Endothelial cell of umbilical vein (primary cell): ENCODE results near the gene RPL41. TPM values are rescaled to one million over a fixed set of nuclear protein-coding genes. Genes with fewer than 3 reads are reported as not detected.

ENCODE experiments used
- BruUV-seq: library from RNA; stranded (reverse); fragments of 400-500 nt; replicated peaks from 2 replicates; lab custom pipeline; 2021; lab: Mats Ljungman, UMichigan
- CTCF ChIA-PET: fragments of 300-600, 350-600 bp; sonication (Branson Sonifier 250); formaldehyde crosslinking; loops from one replicate; lab custom pipeline; 2021; ENCODE audit warnings: antibody characterized with exemption, inconsistent platforms; lab: Charles Lee
- POLR2A ChIA-PET: fragments of 300-600, 350-600 bp; sonication (Branson Sonifier 250); formaldehyde crosslinking; loops from one replicate; lab custom pipeline; 2021; ENCODE audit warnings: antibody characterized with exemption, inconsistent platforms; lab: Charles Lee
- DNase-seq: peaks from one replicate; pipeline ENCODE4 v3.0.0-alpha.2; 2011; ENCODE audit warnings: low read depth, low spot score
- FAIRE-seq: peaks from 2 replicates; lab custom pipeline; 2011; peaks lifted over from hg19 to GRCh38; lab: Jason Lieb, UNC
- H2AFZ ChIP-seq: 2 replicates; pipeline ENCODE4 v1.6.0; 2012; ENCODE audit warnings: low read depth, low read length, control low read depth, inconsistent platforms
- H3K27ac ChIP-seq: 2 replicates; pipeline ENCODE4 v1.5.1; 2011; ENCODE audit warnings: low read depth, mild to moderate bottlenecking, control low read depth, low read length, moderate library complexity; ENCODE audit not compliant: insufficient read depth
- H3K27me3 ChIP-seq, 2 experiments: 2 replicates each; pipeline versions ENCODE4 v1.6.0 to v1.6.1; 2011; ENCODE audit warnings: low read length in 2 of 2, mixed read lengths in 1 of 2; ENCODE audit not compliant: control insufficient read depth in 2 of 2, insufficient read depth in 2 of 2
- H3K36me3 ChIP-seq, 2 experiments: 2 replicates in 1 of 2; 3 replicates in 1 of 2; pipeline ENCODE4 v1.5.1; 2011; ENCODE audit warnings: low read length in 2 of 2, mild to moderate bottlenecking in 1 of 2, moderate library complexity in 1 of 2; ENCODE audit not compliant: control insufficient read depth in 2 of 2, insufficient read depth in 2 of 2; ENCODE audit errors: extremely low read depth in 1 of 2
- H3K4me1 ChIP-seq: 3 replicates; pipeline ENCODE4 v1.5.1; 2011; ENCODE audit warnings: mild to moderate bottlenecking, low read length; ENCODE audit not compliant: control insufficient read depth, insufficient read depth; ENCODE audit errors: extremely low read depth
- H3K4me2 ChIP-seq: 2 replicates; pipeline ENCODE4 v1.6.1; 2011; ENCODE audit warnings: low read length, control low read depth, mixed read lengths; ENCODE audit not compliant: insufficient read depth
- H3K4me3 ChIP-seq, 3 experiments: fragments of 200-600 bp in 1 of 3; sonication (generic), shearing (Covaris generic) in 1 of 3; replicated peaks in 1 of 3; 2 replicates each; pipeline ENCODE4 v1.5.1; 2011 to 2016; ENCODE audit warnings: control low read depth in 3 of 3, low read length in 3 of 3, mild to moderate bottlenecking in 2 of 3, inconsistent platforms in 1 of 3, low read depth in 1 of 3, moderate library complexity in 1 of 3; ENCODE audit not compliant: insufficient read depth in 1 of 3
- H3K79me2 ChIP-seq: 2 replicates; pipeline ENCODE4 v1.6.0; 2012; ENCODE audit warnings: low read length, inconsistent platforms; ENCODE audit not compliant: control insufficient read depth, insufficient read depth
- H3K9ac ChIP-seq: replicated peaks from 2 replicates; pipeline ENCODE3; 2011; ENCODE audit warnings: low read length, control low read depth; ENCODE audit not compliant: insufficient read depth; ENCODE audit errors: extremely low read depth
- H3K9me1 ChIP-seq: replicated peaks from 3 replicates; pipeline ENCODE4 v1.6.0; 2011; ENCODE audit warnings: mild to moderate bottlenecking, low read length; ENCODE audit not compliant: control insufficient read depth, insufficient read depth; ENCODE audit errors: extremely low read depth
- H3K9me3 ChIP-seq: replicated peaks from 2 replicates; pipeline ENCODE4 v1.5.1; 2012; ENCODE audit warnings: low read length, inconsistent platforms; ENCODE audit not compliant: control insufficient read depth, insufficient read depth
- H4K20me1 ChIP-seq: replicated peaks from 2 replicates; pipeline ENCODE3; 2011; ENCODE audit warnings: mild to moderate bottlenecking, low read length; ENCODE audit not compliant: control insufficient read depth, insufficient read depth; ENCODE audit errors: extremely low read depth
- GATA2 ChIP-seq: IDR thresholded peaks from 2 replicates; pipeline ENCODE4 v1.7.0; 2011; ENCODE audit warnings: low read depth, mild to moderate bottlenecking, moderate library complexity, mixed read lengths, low read length; ENCODE audit not compliant: insufficient read length, insufficient read depth
- JUN ChIP-seq: IDR thresholded peaks from 2 replicates; pipeline ENCODE4 v1.6.1; 2011; ENCODE audit warnings: borderline replicate concordance, low read depth; ENCODE audit not compliant: insufficient read length, insufficient read depth
- MYC ChIP-seq: IDR thresholded peaks from one replicate; pipeline ENCODE4 v1.6.1; 2011; ENCODE audit warnings: mild to moderate bottlenecking, low read depth, low read length
- POLR2A ChIP-seq: IDR thresholded peaks from 2 replicates; pipeline ENCODE4 v1.6.1; 2012; ENCODE audit warnings: low read depth, mild to moderate bottlenecking, control low read depth, low read length
- POLR2AphosphoS5 ChIP-seq: IDR thresholded peaks from 2 replicates; pipeline ENCODE4 v1.6.1; 2012; ENCODE audit warnings: low read depth, mild to moderate bottlenecking, control low read depth, low read length, moderate library complexity; ENCODE audit not compliant: insufficient read depth
- dilution Hi-C: fragments of 300-500 bp; cut with MboI; formaldehyde crosslinking; loops from one replicate; pipeline ENCODE4 v1.15.0; 2019; ENCODE audit warnings: low sequenced_read_pairs; ENCODE audit not compliant: extremely low pct_ligation_motif_present
- intact Hi-C: fragments of 100-400 bp; cut with micrococcal nuclease; formaldehyde crosslinking; loops from one replicate; pipeline ENCODE4 v1.10.0; 2022
- polyA plus RNA-seq, 4 experiments: library from polyadenylated mRNA; depleted of rRNA in 3 of 4; stranded (reverse) in 3 of 4; unstranded in 1 of 4; fragments of >200 nt; gene quantifications; 2 replicates each; pipeline versions ENCODE4 v1.2.1 to v1.2.3, GENCODE V29; 2011 to 2012; ENCODE audit warnings: missing spikeins in 1 of 4
- total RNA-seq: library from RNA; stranded (reverse); gene quantifications from 2 replicates; pipeline ENCODE4 v1.2.3, GENCODE V29; 2021
- TF ChIP-seq, protein P1 (sequence below): IDR thresholded peaks from 2 replicates; pipeline ENCODE4 v1.6.1; 2011; ENCODE audit not compliant: insufficient read depth, insufficient read length
- TF ChIP-seq, protein P2 (sequence below), 2 donors: IDR thresholded peaks; 1 replicate in 1 of 2; 2 replicates in 1 of 2; pipeline ENCODE4 v1.5.1; 2011; ENCODE audit warnings: low read length in 2 of 2, mild to moderate bottlenecking in 2 of 2, moderate library complexity in 2 of 2, control low read depth in 1 of 2, inconsistent platforms in 1 of 2, low read depth in 1 of 2; ENCODE audit not compliant: insufficient read depth in 1 of 2; ENCODE audit errors: extremely low read depth in 1 of 2

The RPL41 gene
- total and polyA plus RNA-seq, 2 donors (not counting 3 experiments of a cell fraction or from before 2014, with no cell fraction given), result 3,212 to 9,990 TPM

DNA sequence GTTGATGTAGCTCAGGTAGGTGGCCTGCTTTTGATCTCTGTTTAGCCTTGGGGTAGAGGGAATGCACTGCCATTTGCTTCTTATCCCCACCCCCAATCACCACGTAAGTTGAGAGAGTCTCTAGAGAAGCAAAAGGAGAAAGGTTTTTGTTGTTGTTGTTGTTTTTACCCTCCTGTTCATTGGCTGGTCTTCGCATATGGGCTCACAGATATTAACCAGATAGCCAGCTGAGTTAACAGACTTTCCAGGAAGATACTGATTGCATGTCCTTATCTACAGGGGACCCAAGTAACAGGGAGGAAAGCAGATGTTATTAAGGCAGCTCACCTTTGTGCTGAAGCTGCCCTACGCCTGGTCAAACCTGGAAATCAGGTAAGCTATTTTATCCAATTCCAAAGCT is 9.2 kb upstream of the RPL41 start:
- dilution Hi-C loops, result no loop called here
- no peak for FAIRE-seq

More for the DNA sequence above, 9.2 kb upstream of the RPL41 start:
- Histone ChIP-seq H3K36me3 (peaks cover 24 to 26% of the 10 kb centered on the region in 2 experiments), H3K4me2 (no peak overlapping the region), H3K9ac (no peak overlapping the region), H3K4me1 (peaks cover 20% of the 10 kb centered on the region), H2AFZ (no peak overlapping the region), H3K9me3 (no peaks in the 10 kb centered on the region), H3K79me2 (peaks cover 35% of the 10 kb centered on the region), H3K27ac (no peak overlapping the region), H3K4me3 (no peak overlapping the region), H4K20me1 (no peaks in the 10 kb centered on the region), H3K9me1 (no peaks in the 10 kb centered on the region), H3K27me3 (peaks cover 0 to under 1% of the 10 kb centered on the region in 2 experiments)
- ChIA-PET POLR2A (no interaction called here), CTCF (interaction anchor here (1.2 kb wide), 1 partner anchor 368 kb away, joined by 4 read pairs; no protein-coding TSS in a partner anchor)
- intact Hi-C loops, result no loop called here
- DNase-seq, result no peak
- no TSS peak for BruUV-seq
- TF ChIP-seq MYC (no peak), POLR2A (no peak), POLR2AphosphoS5 (no peak), JUN (no peak), GATA2 (no peak)
- TF ChIP-seq, protein P1, sequence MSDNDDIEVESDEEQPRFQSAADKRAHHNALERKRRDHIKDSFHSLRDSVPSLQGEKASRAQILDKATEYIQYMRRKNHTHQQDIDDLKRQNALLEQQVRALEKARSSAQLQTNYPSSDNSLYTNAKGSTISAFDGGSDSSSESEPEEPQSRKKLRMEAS, result no peak
- TF ChIP-seq, protein P2, sequence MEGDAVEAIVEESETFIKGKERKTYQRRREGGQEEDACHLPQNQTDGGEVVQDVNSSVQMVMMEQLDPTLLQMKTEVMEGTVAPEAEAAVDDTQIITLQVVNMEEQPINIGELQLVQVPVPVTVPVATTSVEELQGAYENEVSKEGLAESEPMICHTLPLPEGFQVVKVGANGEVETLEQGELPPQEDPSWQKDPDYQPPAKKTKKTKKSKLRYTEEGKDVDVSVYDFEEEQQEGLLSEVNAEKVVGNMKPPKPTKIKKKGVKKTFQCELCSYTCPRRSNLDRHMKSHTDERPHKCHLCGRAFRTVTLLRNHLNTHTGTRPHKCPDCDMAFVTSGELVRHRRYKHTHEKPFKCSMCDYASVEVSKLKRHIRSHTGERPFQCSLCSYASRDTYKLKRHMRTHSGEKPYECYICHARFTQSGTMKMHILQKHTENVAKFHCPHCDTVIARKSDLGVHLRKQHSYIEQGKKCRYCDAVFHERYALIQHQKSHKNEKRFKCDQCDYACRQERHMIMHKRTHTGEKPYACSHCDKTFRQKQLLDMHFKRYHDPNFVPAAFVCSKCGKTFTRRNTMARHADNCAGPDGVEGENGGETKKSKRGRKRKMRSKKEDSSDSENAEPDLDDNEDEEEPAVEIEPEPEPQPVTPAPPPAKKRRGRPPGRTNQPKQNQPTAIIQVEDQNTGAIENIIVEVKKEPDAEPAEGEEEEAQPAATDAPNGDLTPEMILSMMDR (IDR thresholded peaks at IDR 0.05; ENCODE audit: extremely low read depth in 1 of 2, insufficient read depth in 1 of 2, low read depth in 1 of 2, low read length in 2 of 2), result no peak
